SW480 (cell line): Measurements from ENCODE around the gene ZNF609.
"Not testable (repeated sequence)": the region's sequence is repeated elsewhere in the genome, so short reads cannot be mapped to it uniquely, and the experiment has no call there.

Experiments used
- DNase-seq: peaks from one replicate; pipeline ENCODE4 v3.0.0-alpha.2; 2016; ENCODE audit warnings: low spot score

Gene ZNF609

GRCh38 chr15:64622410-64623260 is 162.3 kb downstream of the ZNF609 start:
- no peak for DNase-seq

- DNase-seq: no peak
Measured at GRCh38 chr15:64623347-64623996, 163.1 kb downstream of the ZNF609 start.

GRCh38 chr15:64624242-64624641 is 163.9 kb downstream of the ZNF609 start:
- no peak for DNase-seq

- DNase-seq: no peak
Measured at GRCh38 chr15:64629063-64629462, 168.7 kb downstream of the ZNF609 start.

GRCh38 chr15:64630396-64631107 is 170.2 kb downstream of the ZNF609 start:
- no peak for DNase-seq

GRCh38 chr15:64632639-64633038 is 172.3 kb downstream of the ZNF609 start:
- DNase-seq: not testable (repeated sequence)

GRCh38 chr15:64633332-64633731 is 173.0 kb downstream of the ZNF609 start:
- DNase-seq: no peak

- DNase-seq: peak; percentile 39
Measured at GRCh38 chr15:64634027-64634426, 173.6 kb downstream of the ZNF609 start.

GRCh38 chr15:64634576-64635498 is 174.5 kb downstream of the ZNF609 start:
- peak; percentile 74 for DNase-seq

GRCh38 chr15:64635499-64636495 is 175.4 kb downstream of the ZNF609 start:
- peak; percentile 32 for DNase-seq

GRCh38 chr15:64636556-64636955 is 176.2 kb downstream of the ZNF609 start:
- DNase-seq: no peak

GRCh38 chr15:64637412-64637811 is 177.0 kb downstream of the ZNF609 start:
- no peak for DNase-seq

GRCh38 chr15:64639744-64640143 is 179.4 kb downstream of the ZNF609 start:
- DNase-seq: not testable (repeated sequence)

- DNase-seq: no peak
Measured at GRCh38 chr15:64640146-64640871, 179.9 kb downstream of the ZNF609 start.

- peak; percentile 50 for DNase-seq
Measured at GRCh38 chr15:64642875-64643274, 182.5 kb downstream of the ZNF609 start.

- no peak for DNase-seq
Measured at GRCh38 chr15:64643685-64644084, 183.3 kb downstream of the ZNF609 start.

- not testable (repeated sequence) for DNase-seq
Measured at GRCh38 chr15:64644811-64645210, 184.4 kb downstream of the ZNF609 start.

GRCh38 chr15:64645995-64646394 is 185.6 kb downstream of the ZNF609 start:
- DNase-seq: no peak

- DNase-seq: no peak
Measured at GRCh38 chr15:64647367-64647766, 187.0 kb downstream of the ZNF609 start.

GRCh38 chr15:64650552-64650951 is 190.2 kb downstream of the ZNF609 start:
- DNase-seq: no peak
